Measurements from ENCODE around the gene B3GALT2. TPM values are rescaled to one million over a fixed set of nuclear protein-coding genes. Genes with fewer than 3 reads are reported as not detected.

B3GALT2 gene
- total and polyA plus RNA-seq, 2 experiments from 2014 or later = 2.8 to 4.8 TPM

- no peak overlapping the region for H3K27ac ChIP-seq
- H3K9ac ChIP-seq = no peak overlapping the region
- H3K9me3 ChIP-seq (ENCODE audit: low read depth) = no peaks in the 10 kb centered on the region
- H3K27me3 ChIP-seq (replicated peaks; ENCODE audit: insufficient read depth) = no peaks in the 10 kb centered on the region
- H3K4me3 ChIP-seq = no peak overlapping the region
- in situ Hi-C loops (cut with MboI) = no loop called here
- WGBS, 2 experiments (ENCODE audit: low coverage in 1 of 2, low lambda C conversion rate in 2 of 2, missing lambda C conversion rate in 2 of 2) = 93% methylated on average over 2 of the region's 2 CpGs
- TF ChIP-seq EZH2 (IDR thresholded peaks at IDR 0.05; ENCODE audit: insufficient read depth, poor library complexity, severe bottlenecking) (no peak), EZH2phosphoT487 (IDR thresholded peaks at IDR 0.05; ENCODE audit: insufficient read depth, low read depth) (no peak)
- DNase-seq = no peak
- H3K36me3 ChIP-seq (ENCODE audit: low read depth) = peaks cover 9% of the 10 kb centered on the region
- no peaks in the 10 kb centered on the region for H4K20me1 ChIP-seq (ENCODE audit: insufficient read depth)
- no peaks in the 10 kb centered on the region for H3K4me1 ChIP-seq (ENCODE audit: insufficient read depth)
- H3K4me2 ChIP-seq (ENCODE audit: unreplicated experiment) = no peak overlapping the region
- no peaks in the 10 kb centered on the region for H3K9me2 ChIP-seq (ENCODE audit: insufficient read depth)
- H3K79me2 ChIP-seq (ENCODE audit: insufficient read depth) = peaks cover 95% of the 10 kb centered on the region
- H2AFZ ChIP-seq = no peak overlapping the region
- H3F3A ChIP-seq (ENCODE audit: insufficient read depth) = no peaks in the 10 kb centered on the region
Measured at GRCh38 chr1:193201021-193201420, 14.6 kb upstream of the B3GALT2 start.

- Histone ChIP-seq H3K4me2 (ENCODE audit: unreplicated experiment) (no peak overlapping the region), H3K79me2 (ENCODE audit: insufficient read depth) (peaks cover 95% of the 10 kb centered on the region), H2AFZ (no peak overlapping the region), H3K27ac (no peak overlapping the region), H3K9me2 (ENCODE audit: insufficient read depth) (no peaks in the 10 kb centered on the region), H3K4me3 (no peak overlapping the region), H3F3A (ENCODE audit: insufficient read depth) (no peaks in the 10 kb centered on the region), H4K20me1 (ENCODE audit: insufficient read depth) (no peaks in the 10 kb centered on the region), H3K9ac (no peak overlapping the region), H3K9me3 (ENCODE audit: low read depth) (no peaks in the 10 kb centered on the region), H3K4me1 (ENCODE audit: insufficient read depth) (no peaks in the 10 kb centered on the region), H3K36me3 (ENCODE audit: low read depth) (peaks cover 10% of the 10 kb centered on the region), H3K27me3 (replicated peaks; ENCODE audit: insufficient read depth) (no peaks in the 10 kb centered on the region)
- WGBS, 2 experiments (ENCODE audit: low coverage in 1 of 2, low lambda C conversion rate in 2 of 2, missing lambda C conversion rate in 2 of 2) = 99% methylated on average over 4 of the region's 4 CpGs
- TF ChIP-seq EZH2 (IDR thresholded peaks at IDR 0.05; ENCODE audit: insufficient read depth, poor library complexity, severe bottlenecking) (no peak), EZH2phosphoT487 (IDR thresholded peaks at IDR 0.05; ENCODE audit: insufficient read depth, low read depth) (no peak)
- no peak for DNase-seq
- in situ Hi-C loops (cut with MboI) = loop anchor here (10.0 kb wide), 1 partner anchor 135 kb away; no protein-coding TSS in a partner anchor
Measured at GRCh38 chr1:193199940-193200339, 13.5 kb upstream of the B3GALT2 start.

GRCh38 chr1:193192586-193192985 lies 6.2 kb upstream of the B3GALT2 start:
- in situ Hi-C loops (cut with MboI) = loop anchor here (10.0 kb wide), 1 partner anchor 142 kb away; no protein-coding TSS in a partner anchor

GRCh38 chr1:193190096-193190744 lies 3.8 kb upstream of the B3GALT2 start:
- Histone ChIP-seq H2AFZ (no peak overlapping the region), H3K79me2 (ENCODE audit: insufficient read depth) (peaks cover 100% of the 10 kb centered on the region), H3K9ac (no peak overlapping the region), H3K4me1 (ENCODE audit: insufficient read depth) (peaks cover 44% of the 10 kb centered on the region), H4K20me1 (ENCODE audit: insufficient read depth) (no peaks in the 10 kb centered on the region), H3K4me3 (no peak overlapping the region), H3K9me3 (ENCODE audit: low read depth) (no peaks in the 10 kb centered on the region), H3K36me3 (ENCODE audit: low read depth) (0 out of 2 replicates have a peak, but pooled peaks cover 4% of the 10 kb centered on the region), H3K27ac (no peak overlapping the region), H3K27me3 (replicated peaks; ENCODE audit: insufficient read depth) (no peaks in the 10 kb centered on the region), H3F3A (ENCODE audit: insufficient read depth) (peaks cover 15% of the 10 kb centered on the region; the same call in 1 of the 2 replicates), H3K9me2 (ENCODE audit: insufficient read depth) (no peaks in the 10 kb centered on the region), H3K4me2 (ENCODE audit: unreplicated experiment) (no peak overlapping the region)
- TF ChIP-seq EZH2phosphoT487 (IDR thresholded peaks at IDR 0.05; ENCODE audit: insufficient read depth, low read depth) (no peak), EZH2 (IDR thresholded peaks at IDR 0.05; ENCODE audit: insufficient read depth, poor library complexity, severe bottlenecking) (no peak)
- in situ Hi-C loops (cut with MboI) = loop anchor here (10.0 kb wide), 1 partner anchor 145 kb away; no protein-coding TSS in a partner anchor
- DNase-seq = peak; percentile 44

More at GRCh38 chr1:193192586-193192985, 6.2 kb upstream of the B3GALT2 start:
- H3K9ac ChIP-seq = no peak overlapping the region
- no peak overlapping the region for H2AFZ ChIP-seq
- H3K9me2 ChIP-seq (ENCODE audit: insufficient read depth) = no peaks in the 10 kb centered on the region
- no peaks in the 10 kb centered on the region for H3F3A ChIP-seq (ENCODE audit: insufficient read depth)
- no peak overlapping the region for H3K4me2 ChIP-seq (ENCODE audit: unreplicated experiment)
- H3K36me3 ChIP-seq (ENCODE audit: low read depth) = 0 out of 2 replicates have a peak, but pooled peaks cover 5% of the 10 kb centered on the region
- H3K4me3 ChIP-seq = no peak overlapping the region
- no peaks in the 10 kb centered on the region for H3K27me3 ChIP-seq (replicated peaks; ENCODE audit: insufficient read depth)
- 99% methylated on average over 8 of the region's 8 CpGs for WGBS, 2 experiments (ENCODE audit: low coverage in 1 of 2, low lambda C conversion rate in 2 of 2, missing lambda C conversion rate in 2 of 2)
- H3K27ac ChIP-seq = no peak overlapping the region
- no peaks in the 10 kb centered on the region for H4K20me1 ChIP-seq (ENCODE audit: insufficient read depth)
- TF ChIP-seq EZH2phosphoT487 (IDR thresholded peaks at IDR 0.05; ENCODE audit: insufficient read depth, low read depth) (no peak), EZH2 (IDR thresholded peaks at IDR 0.05; ENCODE audit: insufficient read depth, poor library complexity, severe bottlenecking) (no peak)
- DNase-seq = no peak
- peaks cover 22% of the 10 kb centered on the region for H3K4me1 ChIP-seq (ENCODE audit: insufficient read depth)
- H3K9me3 ChIP-seq (ENCODE audit: low read depth) = no peaks in the 10 kb centered on the region
- H3K79me2 ChIP-seq (ENCODE audit: insufficient read depth) = peaks cover 100% of the 10 kb centered on the region

All from GM23248 (cell line).